ENCODE measurements around the gene ENPEP.

GRCh38 chr4:110454441-110454840 is 21.5 kb upstream of the ENPEP start:
- TF ChIP-seq POLR2A (IDR thresholded peaks at IDR 0.05; ENCODE audit: low read depth, low read length) = no peak
- TF ChIP-seq TAF1 (IDR thresholded peaks at IDR 0.05; ENCODE audit: borderline replicate concordance, low read depth, low read length) = no peak

Measured in GM12892 (cell line).